Loucy (cell line): Measurements from ENCODE around the gene PBX1.

ENCODE experiments used
- EZH2phosphoT487 ChIP-seq: fragments of 200-600 bp; IDR thresholded peaks from 2 replicates; pipeline ENCODE4 v1.6.1; 2018; ENCODE audit warnings: antibody characterized with exemption, mild to moderate bottlenecking, moderate library complexity, borderline replicate concordance
- TF ChIP-seq, protein P1 (sequence below): fragments of 200-600 bp; sonication (generic); conservative IDR thresholded peaks from 2 replicates; pipeline ENCODE4 v1.5.1; 2014; ENCODE audit warnings: mild to moderate bottlenecking, antibody characterized with exemption, low read length

DNA sequence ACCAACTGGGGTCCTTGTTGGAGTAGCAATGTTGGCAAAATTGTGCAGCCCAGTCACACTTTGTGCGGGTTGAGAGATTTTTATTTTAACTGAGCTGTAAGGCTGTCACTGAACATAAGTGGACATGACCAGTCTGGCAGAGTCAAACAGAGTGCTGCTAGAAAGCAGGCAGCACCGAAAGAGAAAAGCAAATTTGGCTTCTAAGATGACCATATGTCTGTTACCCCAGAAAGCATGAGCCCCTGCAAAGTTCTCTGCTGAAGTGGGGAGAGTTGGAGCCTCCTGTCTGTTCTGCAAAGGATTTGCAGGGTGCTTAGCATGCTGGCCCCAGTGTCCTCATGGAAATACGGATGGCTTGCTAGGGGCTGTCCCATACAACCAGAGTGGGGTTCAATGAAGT is 220.4 kb downstream of the PBX1 start:
- TF ChIP-seq, protein P1, sequence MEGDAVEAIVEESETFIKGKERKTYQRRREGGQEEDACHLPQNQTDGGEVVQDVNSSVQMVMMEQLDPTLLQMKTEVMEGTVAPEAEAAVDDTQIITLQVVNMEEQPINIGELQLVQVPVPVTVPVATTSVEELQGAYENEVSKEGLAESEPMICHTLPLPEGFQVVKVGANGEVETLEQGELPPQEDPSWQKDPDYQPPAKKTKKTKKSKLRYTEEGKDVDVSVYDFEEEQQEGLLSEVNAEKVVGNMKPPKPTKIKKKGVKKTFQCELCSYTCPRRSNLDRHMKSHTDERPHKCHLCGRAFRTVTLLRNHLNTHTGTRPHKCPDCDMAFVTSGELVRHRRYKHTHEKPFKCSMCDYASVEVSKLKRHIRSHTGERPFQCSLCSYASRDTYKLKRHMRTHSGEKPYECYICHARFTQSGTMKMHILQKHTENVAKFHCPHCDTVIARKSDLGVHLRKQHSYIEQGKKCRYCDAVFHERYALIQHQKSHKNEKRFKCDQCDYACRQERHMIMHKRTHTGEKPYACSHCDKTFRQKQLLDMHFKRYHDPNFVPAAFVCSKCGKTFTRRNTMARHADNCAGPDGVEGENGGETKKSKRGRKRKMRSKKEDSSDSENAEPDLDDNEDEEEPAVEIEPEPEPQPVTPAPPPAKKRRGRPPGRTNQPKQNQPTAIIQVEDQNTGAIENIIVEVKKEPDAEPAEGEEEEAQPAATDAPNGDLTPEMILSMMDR = no peak
- no peak for TF ChIP-seq EZH2phosphoT487
